ENCODE data around the gene CTXN2.

Gene CTXN2

DNA sequence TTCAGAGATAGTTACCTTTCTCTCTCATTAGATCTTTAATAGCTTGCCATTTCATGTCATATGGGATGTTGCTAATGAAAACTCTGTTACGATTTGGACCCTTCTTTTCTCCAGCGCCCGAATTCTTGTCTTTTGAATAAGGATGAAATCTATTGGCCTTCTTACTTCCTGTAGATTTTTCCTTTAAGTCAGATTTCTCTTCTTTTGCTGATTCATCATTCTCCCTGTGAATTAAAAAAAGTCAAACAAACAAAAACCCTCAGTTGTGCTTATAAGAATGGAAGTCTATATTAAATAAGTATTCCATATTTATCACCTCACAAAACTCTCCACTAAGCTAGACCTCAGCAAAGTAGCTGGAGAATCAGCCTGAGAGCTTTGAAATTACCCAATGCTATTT is 22.8 kb upstream of the CTXN2 start:
- TF ChIP-seq, protein P1, sequence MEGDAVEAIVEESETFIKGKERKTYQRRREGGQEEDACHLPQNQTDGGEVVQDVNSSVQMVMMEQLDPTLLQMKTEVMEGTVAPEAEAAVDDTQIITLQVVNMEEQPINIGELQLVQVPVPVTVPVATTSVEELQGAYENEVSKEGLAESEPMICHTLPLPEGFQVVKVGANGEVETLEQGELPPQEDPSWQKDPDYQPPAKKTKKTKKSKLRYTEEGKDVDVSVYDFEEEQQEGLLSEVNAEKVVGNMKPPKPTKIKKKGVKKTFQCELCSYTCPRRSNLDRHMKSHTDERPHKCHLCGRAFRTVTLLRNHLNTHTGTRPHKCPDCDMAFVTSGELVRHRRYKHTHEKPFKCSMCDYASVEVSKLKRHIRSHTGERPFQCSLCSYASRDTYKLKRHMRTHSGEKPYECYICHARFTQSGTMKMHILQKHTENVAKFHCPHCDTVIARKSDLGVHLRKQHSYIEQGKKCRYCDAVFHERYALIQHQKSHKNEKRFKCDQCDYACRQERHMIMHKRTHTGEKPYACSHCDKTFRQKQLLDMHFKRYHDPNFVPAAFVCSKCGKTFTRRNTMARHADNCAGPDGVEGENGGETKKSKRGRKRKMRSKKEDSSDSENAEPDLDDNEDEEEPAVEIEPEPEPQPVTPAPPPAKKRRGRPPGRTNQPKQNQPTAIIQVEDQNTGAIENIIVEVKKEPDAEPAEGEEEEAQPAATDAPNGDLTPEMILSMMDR (IDR thresholded peaks at IDR 0.05), result no peak
- DNase-seq (ENCODE audit: low spot score), result no peak
- no peak overlapping the region for H3K27ac ChIP-seq
- no peak overlapping the region for H3K4me3 ChIP-seq

DNA sequence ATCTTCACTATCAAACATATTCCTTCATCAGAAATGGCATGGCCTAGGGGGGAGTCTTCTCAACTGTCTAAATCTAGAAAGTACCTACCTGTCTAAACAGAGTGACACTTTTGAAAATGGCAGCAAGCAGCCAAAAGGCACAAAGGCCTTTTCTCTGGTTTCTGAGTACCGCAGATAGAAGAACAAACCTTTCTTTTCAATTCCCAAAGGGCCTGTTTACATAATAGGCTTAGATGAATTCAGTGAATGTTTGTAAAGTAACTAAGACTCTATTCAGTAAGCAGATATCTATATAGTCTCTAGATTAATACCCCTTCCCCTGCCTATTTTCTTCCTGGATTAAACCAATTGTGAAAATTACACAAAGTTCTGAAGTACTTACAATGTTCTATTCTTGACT is 20.5 kb upstream of the CTXN2 start:
- TF ChIP-seq, protein P1 (IDR thresholded peaks at IDR 0.05), result no peak
- no peak for DNase-seq (ENCODE audit: low spot score)
- no peak overlapping the region for H3K27ac ChIP-seq
- no peak overlapping the region for H3K4me3 ChIP-seq

DNA sequence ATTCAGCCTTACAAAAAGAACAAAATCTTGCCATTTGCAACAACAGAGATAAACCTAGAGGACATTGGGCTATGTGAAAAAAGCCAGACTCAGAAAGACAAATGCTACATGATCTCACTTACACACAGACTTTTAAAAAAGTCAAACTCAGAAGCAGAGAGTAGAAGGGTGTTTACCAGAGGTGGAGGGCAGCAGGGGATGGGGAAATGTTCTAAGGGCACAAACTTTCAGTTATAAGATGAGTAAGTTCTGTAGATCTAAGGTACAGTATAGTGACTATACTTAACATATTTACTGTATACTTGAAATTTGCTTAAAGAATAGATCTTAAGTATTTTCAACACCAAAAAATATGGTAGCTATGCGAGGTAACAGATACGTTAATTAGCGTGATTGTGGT is 16.3 kb upstream of the CTXN2 start:
- TF ChIP-seq, protein P1 (IDR thresholded peaks at IDR 0.05), result no peak
- Histone ChIP-seq H3K27ac (no peak overlapping the region), H3K4me3 (no peak overlapping the region)
- DNase-seq (ENCODE audit: low spot score), result no peak

DNA sequence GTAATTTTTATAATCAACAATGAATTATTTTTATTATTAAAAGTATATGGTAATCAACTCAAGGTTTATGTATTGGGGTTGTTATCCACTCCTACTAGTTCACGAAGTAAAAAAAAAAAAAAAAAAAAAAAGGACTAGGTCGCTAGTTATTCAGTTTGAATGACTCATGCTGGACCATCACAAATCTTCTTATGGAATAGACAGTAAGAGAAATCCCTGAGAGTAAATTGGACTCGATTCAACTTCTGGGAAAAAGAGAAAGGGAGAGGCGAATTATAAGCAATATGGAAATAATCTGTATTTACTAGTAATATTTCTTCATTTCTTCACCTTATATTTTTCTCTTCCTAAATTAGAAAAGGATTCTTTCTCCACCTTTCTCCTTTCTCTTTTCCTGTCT is 15.4 kb upstream of the CTXN2 start:
- Histone ChIP-seq H3K4me3 (peak overlapping the region; percentile 83), H3K27ac (peak overlapping the region in 1 of 2 donors; percentile 96)
- no peak for DNase-seq (ENCODE audit: low spot score)
- TF ChIP-seq, protein P1 (IDR thresholded peaks at IDR 0.05), result no peak

DNA sequence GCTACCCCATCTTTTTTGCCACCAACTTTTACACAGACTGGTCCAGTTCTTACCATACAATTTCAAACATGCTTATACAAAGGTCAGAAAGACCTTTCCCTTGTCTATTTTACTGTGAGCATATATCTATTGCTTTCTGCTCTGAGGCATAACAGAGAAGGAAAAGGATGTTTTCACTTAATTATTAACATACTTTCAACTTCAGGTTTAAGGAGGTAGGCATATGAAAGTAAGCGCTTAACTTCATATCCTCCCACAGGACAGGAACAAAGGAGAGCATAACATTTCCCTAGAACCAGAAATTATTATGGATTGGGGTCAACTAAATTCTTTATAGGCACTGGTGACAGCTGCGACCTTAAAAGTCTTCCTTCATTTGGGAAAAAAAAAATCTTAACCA is 14.5 kb upstream of the CTXN2 start:
- TF ChIP-seq, protein P1 (IDR thresholded peaks at IDR 0.05), result no peak
- no peak for DNase-seq (ENCODE audit: low spot score)
- Histone ChIP-seq H3K27ac (peak overlapping the region; percentile 89 to 96), H3K4me3 (peak overlapping the region; percentile 83)

DNA sequence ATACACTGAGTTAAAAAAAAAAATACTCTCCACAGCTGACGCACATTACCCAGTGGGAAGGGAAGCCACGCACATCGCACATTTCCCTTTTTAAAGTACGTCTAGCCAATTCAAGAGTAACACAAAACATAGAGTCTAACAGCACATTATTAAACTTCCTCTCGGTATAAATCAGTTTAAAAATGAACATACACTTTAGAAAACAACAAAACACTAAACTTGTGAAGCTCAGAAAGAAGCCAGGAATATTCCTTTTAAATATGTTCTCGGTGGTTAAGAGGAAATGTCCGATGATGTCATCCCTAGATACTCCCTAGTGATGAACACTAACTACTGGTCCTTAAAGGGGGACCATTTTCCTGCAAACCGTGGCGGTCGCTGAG is 14.1 kb upstream of the CTXN2 start:
- no peak for DNase-seq (ENCODE audit: low spot score)
- H3K4me3 ChIP-seq, result peak overlapping the region; percentile 83
- TF ChIP-seq, protein P1 (IDR thresholded peaks at IDR 0.05), result no peak
- peak overlapping the region; percentile 89 to 96 for H3K27ac ChIP-seq

DNA sequence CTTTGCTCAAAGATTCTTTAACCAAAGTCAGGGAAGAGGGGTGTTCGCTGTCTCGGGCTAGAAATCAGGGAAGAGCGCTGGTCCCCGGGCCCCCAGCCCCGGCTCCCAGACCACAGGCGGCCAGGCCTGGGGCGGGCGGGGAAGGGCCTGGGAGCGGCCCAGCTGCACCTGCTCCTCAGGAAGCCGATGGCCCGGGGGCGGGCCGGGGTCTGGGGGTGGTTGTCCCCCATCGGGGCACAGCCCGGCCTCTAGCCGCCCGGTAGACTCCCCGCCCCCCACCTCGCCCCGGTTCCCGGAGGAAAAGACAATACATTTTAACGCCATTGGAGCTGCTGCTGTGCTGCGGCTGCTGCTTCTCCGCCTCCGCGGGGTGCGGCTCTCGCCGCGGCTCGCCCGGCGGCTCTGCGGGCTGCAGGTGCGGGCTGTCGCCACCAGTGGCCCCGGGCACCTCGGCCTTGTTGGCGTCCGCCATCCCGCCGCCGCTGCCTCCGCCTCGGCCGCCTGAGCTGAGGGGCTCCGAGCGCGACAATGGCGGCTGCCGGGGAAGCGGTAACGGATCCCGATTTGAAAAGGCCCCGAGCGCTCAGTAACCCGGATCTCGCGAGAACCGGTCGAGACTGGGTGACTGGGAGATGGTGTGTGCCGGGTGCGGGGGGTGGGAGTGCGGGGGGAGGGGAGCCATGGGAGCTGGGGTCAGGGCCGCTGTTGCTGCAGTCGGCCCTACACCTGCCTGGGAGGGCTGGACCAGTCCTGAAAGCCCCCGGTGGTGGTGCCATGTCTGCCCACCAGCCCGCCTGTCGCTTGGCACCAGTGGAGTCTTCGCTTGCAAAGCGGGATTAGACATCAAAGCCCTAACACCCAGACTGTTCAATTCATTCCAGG is 13.5 kb upstream of the CTXN2 start, which contains the start of gene MYEF2:
Gene MYEF2 (minus strand): TSS at position 530 of the 882 bp plus-strand sequence. CDS start 58 bp downstream, at position 472.
- Histone ChIP-seq H3K27ac (peak within 1 kb of the TSS; percentile 89 to 96), H3K4me3 (peak within 1 kb of the TSS; percentile 83)
- peak; percentile 80 for DNase-seq (ENCODE audit: low spot score)
- TF ChIP-seq, protein P1 (IDR thresholded peaks at IDR 0.05), result no peak
